IPS-NIHi7 (cell line): Measurements from ENCODE around the gene NFIC.
A peak's percentile ranks its signal among the peaks of the same experiment; 100 is the strongest.

Experiments
- DNase-seq: peaks from one replicate; pipeline ENCODE4 v3.0.0; 2012; ENCODE audit warnings: mixed read lengths; ENCODE audit errors: extremely low spot score

Gene NFIC

DNA sequence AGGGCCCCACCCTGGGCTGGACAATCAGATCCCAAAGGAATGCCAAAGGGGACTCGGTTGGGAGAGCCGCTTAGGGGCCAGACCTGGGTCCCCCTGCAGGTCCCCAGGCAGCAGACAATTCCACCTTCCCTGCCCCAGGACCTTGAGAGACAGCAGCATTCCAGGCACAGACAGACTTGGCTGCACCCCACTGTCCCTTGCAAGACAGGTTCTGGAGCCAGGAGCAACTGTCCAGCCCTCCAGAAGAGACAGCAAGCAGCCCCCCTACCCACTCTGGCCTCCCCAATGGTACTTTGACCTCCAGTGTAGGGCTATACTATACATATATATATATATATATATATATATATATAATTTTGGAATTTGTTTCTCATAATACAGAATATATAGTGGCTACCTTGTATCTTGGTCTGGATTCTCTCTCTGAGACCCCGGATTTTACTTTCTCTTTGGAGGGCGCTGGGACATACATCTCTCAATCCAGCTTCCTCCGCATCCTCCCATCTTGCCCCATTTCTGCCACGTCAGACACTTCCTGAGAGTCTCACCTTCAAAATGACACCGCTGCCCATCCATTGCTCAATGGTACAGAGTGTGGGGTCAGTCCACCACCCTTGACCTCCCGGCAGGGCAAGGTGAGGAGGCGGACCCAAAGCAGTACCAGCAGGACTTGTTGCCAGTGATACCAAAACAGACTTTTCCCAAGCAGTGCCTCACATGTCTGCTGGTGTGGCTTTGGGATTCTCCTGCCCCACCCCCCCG, 101.2 kb downstream of the NFIC start:
- DNase-seq = no peak

DNA sequence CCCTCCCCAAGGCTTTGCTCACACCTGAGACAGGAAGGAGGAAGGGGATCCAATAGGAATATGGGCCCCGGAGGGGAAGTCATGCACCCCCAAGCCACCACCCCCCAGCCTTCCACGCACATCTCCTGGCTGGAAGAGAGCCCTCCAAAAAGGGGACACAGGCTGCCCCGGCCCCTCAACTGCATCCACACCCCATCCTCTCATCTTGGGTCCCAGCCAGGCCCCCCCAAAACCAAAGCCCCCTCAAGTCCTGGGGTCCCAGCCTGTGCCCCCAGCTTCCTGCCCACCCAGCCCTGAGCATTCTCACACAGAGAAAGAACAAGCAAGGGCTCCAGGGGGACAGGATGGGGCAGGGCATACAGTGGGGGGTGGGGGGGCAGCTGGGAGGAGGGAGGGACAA, 101.8 kb downstream of the NFIC start:
- no peak for DNase-seq

DNA sequence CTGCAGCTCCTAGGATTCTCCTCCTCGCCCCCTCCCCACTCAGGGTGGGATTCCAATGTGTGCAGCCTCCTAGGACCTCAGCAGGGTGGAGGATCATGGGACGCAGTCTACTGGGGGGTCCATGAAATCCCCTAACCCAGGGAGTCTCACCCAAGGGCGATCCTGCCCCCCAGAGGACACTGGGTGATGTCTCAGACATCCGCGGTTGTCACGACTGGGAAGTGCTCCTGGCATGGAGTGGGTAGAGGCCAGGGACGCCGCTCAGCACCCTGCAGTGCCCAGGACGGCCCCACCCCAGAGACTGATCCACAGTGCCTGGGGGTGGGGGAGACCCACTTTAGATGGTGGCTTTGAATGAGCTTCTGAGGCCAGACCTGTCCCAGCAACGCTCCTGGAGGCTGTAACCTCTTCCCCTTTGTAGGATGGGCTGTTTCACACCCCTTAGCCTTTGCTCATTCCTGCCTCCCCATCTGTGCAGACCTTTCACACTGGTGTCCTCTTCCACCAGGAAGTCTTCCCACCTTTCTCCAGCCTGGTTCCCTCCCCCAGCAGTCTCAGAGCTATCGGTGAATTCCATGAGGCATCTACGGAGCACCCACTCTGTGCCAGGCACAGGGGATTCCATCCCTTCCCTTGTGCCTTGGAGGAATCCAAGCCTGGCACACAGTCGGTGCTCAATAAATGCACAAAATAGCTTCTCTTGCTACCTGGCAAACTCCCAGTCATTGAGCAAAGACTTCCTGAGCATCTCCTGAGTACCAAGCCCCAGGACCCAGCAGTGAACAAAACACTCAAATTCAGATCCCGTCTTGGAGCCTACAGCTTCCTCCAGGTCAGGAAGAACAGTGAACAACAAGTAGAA, 103.5 kb downstream of the NFIC start:
- no peak for DNase-seq

DNA sequence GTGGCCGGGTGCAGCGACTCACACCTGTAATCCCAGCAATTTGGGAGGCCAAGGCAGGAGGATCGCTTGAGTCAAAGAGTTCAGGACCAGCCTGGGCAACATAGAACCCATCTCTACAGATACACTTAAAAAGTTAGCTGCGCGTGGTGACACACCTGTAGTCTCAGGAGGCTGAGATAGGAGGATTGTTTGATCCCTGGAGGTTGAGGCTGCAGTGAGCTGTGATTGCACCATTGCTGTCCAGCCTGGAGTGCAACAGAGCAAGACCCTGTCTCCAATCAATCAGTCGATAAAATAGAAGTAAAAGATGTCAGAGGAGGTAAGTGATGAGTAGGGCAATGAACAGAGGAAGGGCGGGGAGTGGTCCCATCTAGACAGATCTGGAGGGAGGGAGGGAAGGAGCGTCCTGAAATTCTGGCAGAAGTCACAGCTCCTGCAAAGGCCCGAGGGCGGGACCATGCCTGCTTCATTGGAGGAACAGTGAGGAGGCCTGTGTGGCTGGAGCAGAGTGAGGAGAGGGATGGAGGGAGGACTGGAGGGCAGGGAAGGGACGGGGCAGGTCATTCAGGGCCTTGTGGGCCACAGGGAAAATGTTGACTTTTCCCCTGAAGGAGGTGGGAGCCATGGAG, 104.2 kb downstream of the NFIC start:
- no peak for DNase-seq

DNA sequence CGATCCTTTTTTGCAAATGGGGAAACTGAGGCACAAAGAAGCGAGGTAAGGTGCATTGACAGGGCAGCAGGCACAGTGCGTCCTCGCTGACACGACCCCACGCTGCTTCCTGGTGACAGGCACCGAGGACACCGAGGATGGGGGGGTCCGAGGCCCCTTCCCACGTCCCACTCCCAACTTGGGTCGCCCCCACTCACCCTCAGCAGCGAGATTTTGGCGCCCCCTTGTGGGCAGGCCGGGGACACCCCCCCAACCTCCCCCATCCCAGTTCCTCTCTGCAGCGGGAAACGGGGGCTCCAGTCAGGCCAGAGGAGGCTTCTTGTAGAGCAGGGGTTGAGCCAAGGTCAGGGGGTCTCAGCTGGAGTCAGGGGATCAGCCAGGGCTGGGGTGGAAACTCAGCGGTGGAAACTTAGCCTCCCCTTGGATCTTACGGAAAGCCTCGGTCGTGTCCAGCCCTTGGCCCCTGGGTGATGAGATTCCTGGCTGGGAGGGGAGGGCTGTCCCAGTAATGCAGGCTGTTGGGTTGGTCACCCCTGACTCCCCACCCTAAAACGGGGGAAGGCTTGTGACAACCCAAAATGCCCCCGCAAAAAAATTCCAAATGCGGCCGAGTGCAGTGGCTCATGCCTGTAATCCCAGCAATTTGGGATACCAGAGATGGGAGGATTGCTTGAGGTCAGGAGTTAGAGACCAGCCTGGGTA, 105.7 kb downstream of the NFIC start:
- peak; percentile 72 for DNase-seq

DNA sequence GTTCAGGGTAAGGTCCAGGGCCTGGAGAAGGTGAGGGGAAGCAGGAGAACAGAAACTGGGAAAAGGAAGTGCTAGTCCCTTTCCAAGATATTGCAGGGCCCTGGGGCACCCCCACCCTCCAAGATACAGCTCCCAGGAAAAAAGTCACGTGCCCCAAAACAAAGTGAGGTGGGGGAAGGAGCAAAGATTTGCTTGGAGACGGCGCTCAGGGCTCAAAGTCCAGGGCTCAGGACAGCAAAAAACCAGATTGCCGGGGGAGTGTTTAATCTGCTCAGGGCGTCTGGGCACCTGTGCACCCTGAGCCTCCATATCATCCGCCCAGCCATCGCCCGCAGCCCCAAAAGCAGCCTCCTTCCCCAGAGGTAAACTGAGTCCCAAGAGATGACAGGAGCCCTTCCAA, 107.6 kb downstream of the NFIC start:
- DNase-seq = no peak

DNA sequence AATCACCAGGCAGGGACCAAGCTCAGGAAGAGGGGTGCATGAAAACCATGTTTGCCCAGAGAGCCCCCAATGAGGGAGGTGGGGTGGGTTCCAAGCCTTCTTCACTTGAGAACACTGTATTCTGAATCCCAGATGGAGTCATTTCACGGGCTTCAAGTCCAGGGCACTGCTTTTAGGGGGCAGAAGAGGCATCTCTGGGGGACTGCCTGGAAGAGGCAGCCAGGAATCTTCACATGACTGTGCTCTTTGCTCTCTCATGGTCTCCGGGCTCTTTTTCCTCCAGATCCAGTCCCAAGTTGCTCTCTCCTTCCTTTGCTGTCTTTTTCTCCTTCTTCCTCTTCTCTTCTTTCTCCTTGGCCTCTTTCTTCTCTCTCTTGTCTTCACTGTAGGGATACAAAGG, 108.2 kb downstream of the NFIC start:
- DNase-seq = no peak

DNA sequence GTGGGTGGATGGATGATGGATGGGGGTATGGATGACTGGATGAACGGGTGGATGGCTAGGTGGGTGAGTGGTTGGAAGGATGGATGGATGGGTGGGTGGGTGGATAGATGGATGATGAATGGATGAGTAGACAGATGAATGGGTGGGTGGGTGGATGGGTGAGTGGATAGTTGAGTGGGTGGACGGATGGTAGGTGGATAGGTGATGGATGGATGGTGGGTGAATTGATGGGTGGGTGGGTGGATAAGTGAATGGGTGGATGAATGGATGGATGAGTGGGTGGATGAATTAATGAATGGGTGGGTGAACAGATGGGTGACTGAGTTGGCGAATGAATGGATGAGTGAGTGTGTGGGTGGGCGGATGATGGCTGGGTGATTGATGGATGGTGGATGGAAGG, 109.1 kb downstream of the NFIC start:
- no peak for DNase-seq

DNA sequence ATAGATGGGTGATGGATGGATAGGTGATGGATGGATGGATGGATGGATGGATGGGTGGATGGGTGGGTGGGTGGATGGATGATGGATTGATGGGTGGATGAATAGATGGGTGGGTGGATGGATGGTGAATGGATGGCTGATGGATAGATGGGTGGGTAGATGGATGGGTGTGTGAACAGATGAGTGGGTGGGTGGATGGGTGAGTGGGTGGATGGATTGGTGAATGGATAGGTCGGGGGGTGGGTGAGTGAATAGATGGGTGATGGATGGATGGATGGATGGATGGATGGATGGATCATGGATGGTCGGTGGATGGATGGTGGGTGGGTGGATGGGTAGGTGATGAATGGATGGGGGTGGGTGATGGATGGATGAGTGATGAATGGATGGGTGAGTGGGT, 110.4 kb downstream of the NFIC start:
- no peak for DNase-seq

DNA sequence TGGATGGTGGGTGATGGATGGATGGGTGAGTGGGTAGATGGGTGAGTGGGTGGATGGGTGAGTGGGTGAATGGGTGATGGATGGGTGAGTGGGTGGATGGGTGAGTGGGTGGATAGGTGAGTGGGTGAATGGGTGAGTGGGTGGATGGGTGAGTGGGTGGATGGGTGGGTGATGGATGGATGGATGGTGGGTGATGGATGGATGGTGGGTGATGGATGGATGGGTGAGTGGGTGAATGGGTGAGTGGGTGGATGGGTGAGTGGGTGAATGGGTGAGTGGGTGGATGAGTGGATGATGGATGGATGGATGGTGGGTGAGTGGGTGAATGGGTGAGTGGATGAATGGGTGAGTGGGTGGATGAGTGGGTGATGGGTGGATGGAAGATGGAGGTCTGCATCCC, 111.1 kb downstream of the NFIC start:
- no peak for DNase-seq

DNA sequence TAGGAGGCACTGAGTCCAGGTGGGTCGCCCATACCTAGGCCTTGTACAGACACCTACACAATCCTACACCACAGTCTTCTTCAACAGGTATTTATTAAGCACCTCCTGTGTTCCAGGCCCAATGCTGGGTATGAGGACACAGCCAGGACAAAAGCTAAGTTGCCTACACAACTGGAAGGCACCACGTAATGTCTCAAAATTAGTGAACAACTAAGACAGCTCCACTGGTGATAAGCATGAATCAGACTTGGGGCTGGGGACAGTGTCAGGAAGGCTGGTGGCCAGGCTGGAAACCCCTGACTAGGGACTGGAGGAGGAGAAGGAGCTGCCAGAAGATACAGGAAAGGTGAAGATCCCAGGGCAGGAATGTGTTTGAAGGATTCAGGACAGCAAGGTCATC, 111.6 kb downstream of the NFIC start:
- no peak for DNase-seq

DNA sequence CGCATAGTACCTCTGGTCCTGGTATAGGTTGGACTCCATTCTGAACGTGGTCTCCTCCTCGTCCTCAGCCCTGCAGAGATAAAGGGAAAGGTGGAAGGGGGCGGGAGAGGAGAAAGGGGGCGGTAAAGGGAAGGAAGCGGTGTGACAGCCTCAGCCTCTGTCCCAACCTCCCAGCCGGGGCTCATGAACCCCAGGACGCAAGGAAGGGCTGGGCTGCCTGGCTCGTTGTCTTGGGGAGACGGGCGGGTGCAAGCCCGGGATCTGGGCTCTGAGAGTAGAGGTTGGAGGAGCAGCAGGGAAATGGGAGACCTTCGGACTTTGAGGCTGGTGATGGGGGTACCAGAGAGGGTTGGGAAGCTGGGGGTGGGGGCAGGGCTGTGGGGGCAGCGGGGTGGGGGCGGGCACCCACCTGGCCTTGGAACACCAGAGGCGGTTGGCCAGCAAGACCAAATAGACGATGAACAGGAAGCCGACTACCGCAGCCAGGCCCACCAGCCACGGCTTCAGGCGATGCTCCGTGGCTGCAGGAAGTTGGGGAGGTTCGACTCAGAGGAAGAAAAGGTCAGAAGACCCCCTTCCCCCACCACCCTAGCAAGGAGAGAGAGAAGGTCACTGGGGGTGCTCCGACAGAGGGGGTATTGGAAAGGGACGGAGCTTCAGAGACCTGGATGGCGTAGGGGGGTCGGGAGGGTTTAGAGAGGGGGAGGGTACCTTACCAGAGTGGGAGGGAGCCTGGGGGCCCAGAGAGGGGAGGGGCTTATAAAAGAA, 112.2 kb downstream of the NFIC start:
- peak; percentile 35 for DNase-seq

DNA sequence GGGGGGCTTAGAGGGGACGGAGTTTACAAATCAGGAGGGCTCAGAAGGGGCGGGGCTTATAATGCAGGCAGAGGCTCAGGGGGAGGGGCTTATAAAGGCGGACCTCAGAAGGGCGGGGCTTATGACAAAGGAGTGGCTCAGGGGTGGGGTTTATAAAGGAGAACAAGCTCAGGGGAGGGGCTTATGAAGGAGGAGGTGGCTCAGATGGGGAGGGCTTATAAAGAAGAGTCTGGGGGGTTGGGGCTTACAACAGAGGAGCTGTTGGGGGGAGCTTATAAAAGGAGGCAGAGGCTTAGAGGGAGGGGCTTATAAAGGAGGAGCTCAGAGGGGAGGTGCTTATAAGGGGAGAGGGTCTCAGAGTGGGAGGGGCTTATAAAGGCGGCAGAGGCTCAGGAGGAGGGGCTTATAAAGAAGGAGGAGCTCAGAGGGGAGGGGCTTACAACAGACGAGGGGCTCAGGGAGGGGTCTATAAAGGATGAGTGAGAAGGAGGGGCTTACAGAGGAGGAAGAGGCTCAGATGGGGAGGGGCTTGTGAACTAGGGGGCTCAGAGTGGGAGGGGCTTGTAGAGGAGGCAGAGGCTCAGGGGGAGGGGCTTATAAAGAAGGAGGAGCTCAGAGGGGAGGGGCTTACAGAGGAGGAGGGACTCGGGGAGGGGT, 112.9 kb downstream of the NFIC start:
- DNase-seq = peak; percentile 72

DNA sequence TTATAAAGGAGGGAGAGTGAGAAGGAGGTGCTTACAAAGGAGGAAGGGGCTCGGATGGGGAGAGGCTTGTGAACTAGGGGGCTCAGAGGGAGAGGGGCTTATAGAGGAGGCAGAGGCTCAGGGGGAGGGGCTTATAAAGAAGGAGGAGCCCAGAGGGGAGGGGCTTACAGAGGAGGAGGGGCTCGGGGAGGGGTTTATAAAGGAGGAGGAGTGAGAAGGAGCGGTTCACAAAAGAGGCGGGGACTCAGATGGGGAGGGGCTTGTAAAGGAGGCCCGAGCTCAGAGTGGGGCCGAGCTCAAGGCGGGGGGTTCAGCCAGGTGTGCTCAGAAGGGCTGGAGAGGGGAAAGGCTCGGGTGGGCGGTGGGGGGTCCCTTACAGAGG, 113.4 kb downstream of the NFIC start:
- peak; percentile 75 for DNase-seq

DNA sequence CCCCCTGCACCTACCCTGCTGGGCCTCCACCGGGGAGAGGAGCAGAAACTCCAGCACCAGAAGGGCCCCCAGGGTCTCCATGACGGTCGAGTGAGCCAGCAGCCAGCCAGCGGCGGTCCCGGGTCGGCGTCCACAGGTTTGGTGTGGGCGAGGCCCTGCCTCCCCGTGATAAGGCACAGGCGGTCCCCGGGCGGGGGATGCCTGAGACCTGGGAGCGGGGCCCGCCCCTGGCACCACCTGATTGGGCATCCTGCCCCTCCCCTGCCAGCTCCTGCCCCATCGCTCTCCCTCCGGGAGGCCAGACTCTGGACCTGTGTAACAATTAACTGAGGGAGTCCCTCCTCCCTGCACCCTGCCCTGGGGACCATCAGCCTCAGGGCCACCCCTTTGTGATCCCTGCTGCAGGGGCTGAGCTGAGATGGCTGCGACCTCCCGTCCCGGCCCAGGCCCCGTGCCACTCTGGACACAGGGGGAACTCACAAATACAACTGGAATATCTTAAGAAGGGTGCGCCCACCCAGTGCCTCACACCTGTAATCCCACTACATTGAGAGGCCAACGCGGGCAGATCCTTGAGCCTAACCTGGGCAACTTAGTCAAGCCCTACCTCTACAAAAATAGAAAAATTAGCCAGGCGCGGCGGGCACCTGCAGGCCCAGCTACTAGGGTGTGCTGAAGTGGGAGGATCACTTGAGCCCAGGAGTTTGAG, 114.2 kb downstream of the NFIC start, which contains the start of gene SMIM24:
TSS of gene SMIM24 (minus strand) at position 143 of the 709 bp plus-strand sequence. CDS start at position 81, 62 bp downstream.
- DNase-seq = no peak

DNA sequence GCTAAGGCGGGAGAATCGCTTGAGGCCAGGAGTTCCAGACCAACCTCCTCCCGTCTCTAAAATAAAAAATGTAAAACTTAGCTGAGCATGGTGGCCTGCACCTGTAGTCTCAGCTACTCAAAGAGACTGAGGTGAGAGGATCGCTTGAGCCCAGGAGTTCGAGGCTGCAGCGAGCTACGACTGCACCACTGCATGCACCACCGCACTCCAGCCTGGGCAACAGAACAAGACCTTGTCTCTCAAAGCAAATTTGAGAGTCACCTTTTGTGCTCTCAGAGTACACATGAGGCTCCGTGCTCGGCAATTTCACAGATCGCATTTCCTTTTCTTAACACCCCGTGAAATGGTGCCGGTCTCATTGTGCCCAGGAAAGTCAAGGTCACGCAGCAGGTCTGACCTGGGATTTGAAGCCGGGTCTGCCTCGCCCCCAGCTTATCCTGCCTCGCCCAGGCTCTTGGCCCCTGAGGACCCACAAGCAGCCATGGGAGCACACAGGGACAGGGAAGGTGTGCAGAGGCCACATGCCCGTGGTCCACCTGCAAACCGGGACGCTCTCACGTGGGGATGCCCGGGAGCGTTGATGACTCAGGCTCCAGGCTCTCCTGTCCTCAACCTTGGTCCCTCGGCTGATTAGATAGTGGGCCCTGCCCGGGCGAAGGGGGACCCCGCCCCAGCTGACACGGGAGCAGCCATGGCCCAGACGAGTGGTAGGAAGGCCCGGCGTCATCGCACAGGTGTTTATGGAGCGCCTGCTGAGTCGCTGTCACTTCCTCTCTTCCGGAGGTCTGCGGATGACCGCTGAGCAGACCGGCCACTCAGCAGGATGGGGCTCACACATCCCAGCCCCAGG, 115.1 kb downstream of the NFIC start:
- peak; percentile 26 for DNase-seq

DNA sequence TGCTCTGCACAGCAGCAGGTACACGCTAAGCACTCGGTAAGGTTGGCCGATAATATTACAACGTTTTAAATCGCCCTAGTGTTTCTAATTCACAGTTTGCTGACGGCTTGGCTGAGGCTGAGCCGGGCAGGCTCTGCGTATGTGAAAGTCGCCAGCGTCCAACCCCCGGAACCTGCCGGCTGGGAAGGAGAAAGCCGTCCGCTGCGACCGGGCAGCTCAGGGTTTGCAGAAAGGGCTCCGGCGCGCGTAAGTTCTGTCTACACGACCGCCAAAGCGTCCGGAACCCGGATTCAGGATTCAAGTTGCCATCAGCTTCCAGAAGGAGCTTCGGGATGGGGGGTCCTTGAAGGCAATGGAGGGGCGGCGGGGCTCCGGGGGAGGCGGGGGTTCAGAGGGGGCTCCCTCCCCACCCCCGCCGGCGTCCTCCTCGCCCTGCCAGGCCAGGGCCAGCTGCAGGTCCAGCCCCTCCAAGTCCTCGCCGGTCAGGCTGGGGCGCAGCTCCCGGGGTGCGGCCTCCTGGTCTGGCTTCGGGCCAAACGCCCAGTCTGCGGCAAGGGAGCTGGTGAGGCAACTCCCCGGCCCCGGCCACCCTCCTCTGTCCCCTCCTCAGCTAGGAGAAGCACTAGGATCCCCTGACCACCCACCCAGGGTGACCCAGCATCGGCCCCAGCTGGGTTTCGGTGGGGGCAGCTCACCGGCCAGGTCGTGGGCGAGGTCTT, 116.3 kb downstream of the NFIC start:
- DNase-seq = no peak

DNA sequence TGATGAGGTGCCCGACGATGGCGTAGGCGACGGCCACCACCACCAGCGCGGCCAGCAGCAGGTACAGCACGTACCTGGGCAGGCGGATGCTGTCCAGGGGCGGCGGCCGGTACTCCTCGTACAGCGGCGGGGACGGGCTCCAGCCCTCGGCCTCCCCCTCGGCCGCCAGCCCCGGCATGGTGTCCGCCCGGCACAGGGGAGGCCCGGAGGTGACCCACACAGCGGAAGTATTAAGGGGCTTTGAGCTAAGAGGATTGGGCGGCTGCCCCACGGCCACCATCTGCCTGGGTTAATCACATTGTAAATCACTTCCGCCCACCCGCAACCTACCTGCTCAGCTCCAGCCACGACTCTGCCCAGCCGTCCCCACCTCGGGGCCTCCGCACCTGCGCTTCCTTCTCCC, 116.8 kb downstream of the NFIC start, which contains the start of gene SMIM44:
TSS of gene SMIM44 (minus strand) at position 216 of the 403 bp plus-strand sequence. CDS start at position 178, 38 bp downstream.
- no peak for DNase-seq
